Astrocyte (in vitro differentiated cells and primary cell): ENCODE measurements around the gene TRNAU1AP. TPM values are rescaled to one million over a fixed set of nuclear protein-coding genes. Genes with fewer than 3 reads are reported as not detected.

Experiments used
- DNase-seq: peaks from one replicate; pipeline ENCODE4 v3.0.0-alpha.2; 2010; ENCODE audit warnings: low read depth
- FAIRE-seq: peaks from 2 replicates; lab custom pipeline; 2011; peaks lifted over from hg19 to GRCh38; lab: Jason Lieb, UNC
- H2AFZ ChIP-seq: 2 replicates; pipeline ENCODE4 v1.6.0; 2012; ENCODE audit warnings: low read depth, low read length, inconsistent platforms
- H3K27ac ChIP-seq: 2 replicates; pipeline ENCODE4 v1.5.1; 2011; ENCODE audit warnings: low read depth, low read length, inconsistent platforms
- H3K27me3 ChIP-seq: 2 replicates; pipeline ENCODE4 v1.6.0; 2011; ENCODE audit warnings: low read length, inconsistent platforms; ENCODE audit not compliant: insufficient read depth
- H3K36me3 ChIP-seq: 2 replicates; pipeline ENCODE4 v1.5.1; 2011; ENCODE audit warnings: low read length, inconsistent platforms; ENCODE audit not compliant: insufficient read depth
- H3K4me1 ChIP-seq: 2 replicates; pipeline ENCODE4 v1.5.1; 2011; ENCODE audit warnings: low read length, inconsistent platforms; ENCODE audit not compliant: insufficient read depth
- H3K4me2 ChIP-seq: 2 replicates; pipeline ENCODE4 v1.6.0; 2012; ENCODE audit warnings: low read length, inconsistent platforms
- H3K4me3 ChIP-seq: 2 replicates; pipeline ENCODE4 v1.5.1; 2011; ENCODE audit warnings: low read depth, mild to moderate bottlenecking, low read length, inconsistent platforms; ENCODE audit not compliant: insufficient read depth
- H3K79me2 ChIP-seq: 2 replicates; pipeline ENCODE4 v1.6.0; 2012; ENCODE audit warnings: mild to moderate bottlenecking, low read length, inconsistent platforms; ENCODE audit not compliant: insufficient read depth
- H3K9ac ChIP-seq: 2 replicates; pipeline ENCODE4 v1.6.0; 2012; ENCODE audit warnings: mild to moderate bottlenecking, low read length, inconsistent platforms
- H3K9me3 ChIP-seq: 2 replicates; pipeline ENCODE4 v1.5.1; 2012; ENCODE audit warnings: low read depth, mild to moderate bottlenecking, low read length, inconsistent platforms; ENCODE audit not compliant: insufficient read depth
- H4K20me1 ChIP-seq: 2 replicates; pipeline ENCODE4 v1.6.0; 2012; ENCODE audit warnings: low read length, inconsistent platforms; ENCODE audit not compliant: insufficient read depth
- H3K27ac Mint-ChIP-seq: one replicate; pipeline ENCODE4 v1.8.0; 2021; ENCODE audit warnings: mild to moderate bottlenecking, mixed read lengths; ENCODE audit not compliant: unreplicated experiment
- H3K27me3 Mint-ChIP-seq: one replicate; pipeline ENCODE4 v1.8.0; 2021; ENCODE audit warnings: low read depth, mixed read lengths; ENCODE audit not compliant: unreplicated experiment
- H3K36me3 Mint-ChIP-seq: one replicate; pipeline ENCODE4 v1.8.0; 2021; ENCODE audit warnings: low read depth, mixed read lengths; ENCODE audit not compliant: unreplicated experiment
- H3K4me1 Mint-ChIP-seq: one replicate; pipeline ENCODE4 v1.8.0; 2021; ENCODE audit warnings: low read depth, mixed read lengths; ENCODE audit not compliant: unreplicated experiment
- H3K4me3 Mint-ChIP-seq: one replicate; pipeline ENCODE4 v1.8.0; 2021; ENCODE audit warnings: mild to moderate bottlenecking, moderate library complexity, mixed read lengths; ENCODE audit not compliant: unreplicated experiment
- H3K9me3 Mint-ChIP-seq: one replicate; pipeline ENCODE4 v1.8.0; 2021; ENCODE audit warnings: mild to moderate bottlenecking, mixed read lengths; ENCODE audit not compliant: unreplicated experiment
- EZH2 ChIP-seq: IDR thresholded peaks from 2 replicates; pipeline ENCODE4 v1.6.1; 2012; ENCODE audit warnings: mild to moderate bottlenecking, low read length, inconsistent platforms; ENCODE audit not compliant: insufficient read depth
- total RNA-seq: library from RNA; stranded (reverse); gene quantifications from 2 replicates; pipeline ENCODE4 v1.2.1, GENCODE V29; 2021
- TF ChIP-seq, protein P1 (sequence below): IDR thresholded peaks from 2 replicates; pipeline ENCODE4 v1.5.1; 2011; ENCODE audit warnings: low read depth, mild to moderate bottlenecking, inconsistent platforms, low read length, moderate library complexity; ENCODE audit not compliant: insufficient read depth

TRNAU1AP gene
- total RNA-seq, 1 donor from 2014 or later, result 21.7 TPM

DNA sequence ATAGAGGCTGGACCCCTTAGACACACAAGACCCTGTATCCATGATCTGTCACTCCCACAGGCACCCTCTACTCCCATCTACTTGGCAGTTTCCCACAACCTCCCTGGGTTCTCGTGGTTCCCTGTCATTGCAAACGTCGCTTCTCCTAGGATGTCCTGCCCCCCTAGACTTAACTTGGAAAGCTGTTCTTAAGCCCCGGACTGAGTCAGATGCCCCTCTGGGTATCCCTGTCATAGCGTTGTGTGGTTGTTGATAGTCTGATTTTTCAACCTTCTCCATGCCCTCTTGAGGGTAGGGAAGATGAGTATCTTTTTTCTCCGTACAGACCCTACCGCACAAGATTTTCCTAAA lies 35.3 kb upstream of the TRNAU1AP start:
- H3K36me3 ChIP-seq, result peaks cover 2% of the 10 kb centered on the region
- H3K4me3 Mint-ChIP-seq, result peak overlapping the region; percentile 55
- H4K20me1 ChIP-seq, result peaks cover 69% of the 10 kb centered on the region
- TF ChIP-seq, protein P1, sequence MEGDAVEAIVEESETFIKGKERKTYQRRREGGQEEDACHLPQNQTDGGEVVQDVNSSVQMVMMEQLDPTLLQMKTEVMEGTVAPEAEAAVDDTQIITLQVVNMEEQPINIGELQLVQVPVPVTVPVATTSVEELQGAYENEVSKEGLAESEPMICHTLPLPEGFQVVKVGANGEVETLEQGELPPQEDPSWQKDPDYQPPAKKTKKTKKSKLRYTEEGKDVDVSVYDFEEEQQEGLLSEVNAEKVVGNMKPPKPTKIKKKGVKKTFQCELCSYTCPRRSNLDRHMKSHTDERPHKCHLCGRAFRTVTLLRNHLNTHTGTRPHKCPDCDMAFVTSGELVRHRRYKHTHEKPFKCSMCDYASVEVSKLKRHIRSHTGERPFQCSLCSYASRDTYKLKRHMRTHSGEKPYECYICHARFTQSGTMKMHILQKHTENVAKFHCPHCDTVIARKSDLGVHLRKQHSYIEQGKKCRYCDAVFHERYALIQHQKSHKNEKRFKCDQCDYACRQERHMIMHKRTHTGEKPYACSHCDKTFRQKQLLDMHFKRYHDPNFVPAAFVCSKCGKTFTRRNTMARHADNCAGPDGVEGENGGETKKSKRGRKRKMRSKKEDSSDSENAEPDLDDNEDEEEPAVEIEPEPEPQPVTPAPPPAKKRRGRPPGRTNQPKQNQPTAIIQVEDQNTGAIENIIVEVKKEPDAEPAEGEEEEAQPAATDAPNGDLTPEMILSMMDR, result no peak
- TF ChIP-seq EZH2, result no peak
- H3K36me3 Mint-ChIP-seq, result no peaks in the 10 kb centered on the region
- H3K4me2 ChIP-seq, result peak overlapping the region; percentile 92
- peaks cover 40% of the 10 kb centered on the region for H3K79me2 ChIP-seq
- no peaks in the 10 kb centered on the region for H3K27me3 ChIP-seq
- H3K4me1 ChIP-seq, result peaks cover 14% of the 10 kb centered on the region
- H3K9me3 Mint-ChIP-seq, result no peaks in the 10 kb centered on the region
- H3K4me1 Mint-ChIP-seq, result peaks cover 11% of the 10 kb centered on the region
- H3K9me3 ChIP-seq, result no peaks in the 10 kb centered on the region
- no peak for DNase-seq
- peak overlapping the region; percentile 13 for H3K27ac Mint-ChIP-seq
- no peak overlapping the region for H2AFZ ChIP-seq
- no peaks in the 10 kb centered on the region for H3K27me3 Mint-ChIP-seq
- H3K9ac ChIP-seq, result peak overlapping the region; percentile 89
- H3K4me3 ChIP-seq, result peak overlapping the region; percentile 72
- no peak for FAIRE-seq
- H3K27ac ChIP-seq, result peak overlapping the region; percentile 86

DNA sequence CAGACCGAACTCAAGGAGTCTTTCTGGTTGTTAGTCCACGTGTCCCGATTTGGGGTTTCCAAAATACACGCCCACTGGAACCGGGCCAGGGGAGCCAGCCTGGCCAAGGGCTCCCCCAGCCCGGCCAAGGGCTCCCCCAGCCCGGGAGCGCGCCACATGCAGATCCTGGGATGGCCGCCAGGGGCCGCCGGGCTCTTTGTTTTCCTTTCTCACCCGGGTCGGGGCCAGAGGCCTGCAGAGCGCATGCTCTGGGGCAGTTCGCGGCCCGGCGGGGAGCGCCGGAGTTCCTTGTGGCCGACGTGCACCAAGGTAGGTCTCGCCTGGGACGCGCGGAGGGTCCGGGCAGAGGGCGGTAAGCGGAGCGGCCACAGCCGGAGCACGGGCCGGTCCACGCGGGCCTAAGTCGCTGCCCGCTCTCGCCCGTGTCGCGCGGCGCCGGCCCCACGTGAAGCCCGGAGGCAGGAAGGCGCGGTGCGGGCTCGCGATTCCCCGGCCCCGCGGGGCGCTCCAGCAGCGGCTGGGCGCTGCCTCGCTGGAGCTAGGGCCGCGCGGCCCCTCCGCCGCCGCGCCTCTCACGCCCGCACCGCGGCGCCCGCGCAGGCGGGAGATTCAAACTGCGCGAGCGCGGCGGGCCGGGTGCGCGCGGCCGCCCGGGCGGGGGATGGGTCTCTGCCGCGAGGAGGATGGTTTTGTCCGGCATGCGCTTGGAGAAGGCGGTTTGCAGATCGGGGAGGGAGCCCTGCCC lies 34.7 kb upstream of the TRNAU1AP start:
- Histone ChIP-seq H4K20me1 (peaks cover 64% of the 10 kb centered on the region), H3K9me3 (no peaks in the 10 kb centered on the region), H3K27me3 (no peaks in the 10 kb centered on the region), H3K79me2 (peaks cover 41% of the 10 kb centered on the region), H2AFZ (peak overlapping the region; percentile 62), H3K27ac (peak overlapping the region; percentile 86), H3K4me1 (peaks cover 14% of the 10 kb centered on the region), H3K9ac (peak overlapping the region; percentile 89), H3K36me3 (peaks cover 2% of the 10 kb centered on the region), H3K4me3 (peak overlapping the region; percentile 72), H3K4me2 (peak overlapping the region; percentile 92)
- FAIRE-seq (no peak), DNase-seq (peak; percentile 67)
- H3K36me3 Mint-ChIP-seq, result no peaks in the 10 kb centered on the region
- H3K9me3 Mint-ChIP-seq, result no peaks in the 10 kb centered on the region
- peak overlapping the region; percentile 95 for H3K27ac Mint-ChIP-seq
- TF ChIP-seq, protein P1, result peak; percentile 74
- TF ChIP-seq EZH2, result no peak
- peak overlapping the region; percentile 92 for H3K4me3 Mint-ChIP-seq
- H3K27me3 Mint-ChIP-seq, result no peaks in the 10 kb centered on the region
- peaks cover 11% of the 10 kb centered on the region for H3K4me1 Mint-ChIP-seq
